Measurements from ENCODE around the gene GLB1L3.

GLB1L3 gene

GRCh38 chr11:134288486-134288885 is 12.3 kb downstream of the GLB1L3 start:
- TF ChIP-seq, protein P1, sequence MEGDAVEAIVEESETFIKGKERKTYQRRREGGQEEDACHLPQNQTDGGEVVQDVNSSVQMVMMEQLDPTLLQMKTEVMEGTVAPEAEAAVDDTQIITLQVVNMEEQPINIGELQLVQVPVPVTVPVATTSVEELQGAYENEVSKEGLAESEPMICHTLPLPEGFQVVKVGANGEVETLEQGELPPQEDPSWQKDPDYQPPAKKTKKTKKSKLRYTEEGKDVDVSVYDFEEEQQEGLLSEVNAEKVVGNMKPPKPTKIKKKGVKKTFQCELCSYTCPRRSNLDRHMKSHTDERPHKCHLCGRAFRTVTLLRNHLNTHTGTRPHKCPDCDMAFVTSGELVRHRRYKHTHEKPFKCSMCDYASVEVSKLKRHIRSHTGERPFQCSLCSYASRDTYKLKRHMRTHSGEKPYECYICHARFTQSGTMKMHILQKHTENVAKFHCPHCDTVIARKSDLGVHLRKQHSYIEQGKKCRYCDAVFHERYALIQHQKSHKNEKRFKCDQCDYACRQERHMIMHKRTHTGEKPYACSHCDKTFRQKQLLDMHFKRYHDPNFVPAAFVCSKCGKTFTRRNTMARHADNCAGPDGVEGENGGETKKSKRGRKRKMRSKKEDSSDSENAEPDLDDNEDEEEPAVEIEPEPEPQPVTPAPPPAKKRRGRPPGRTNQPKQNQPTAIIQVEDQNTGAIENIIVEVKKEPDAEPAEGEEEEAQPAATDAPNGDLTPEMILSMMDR (IDR thresholded peaks at IDR 0.05) = no peak
- Mint-ChIP-seq H3K4me1 (peaks cover 33% of the 10 kb centered on the region), H3K27me3 (ENCODE audit: low read depth, poor library complexity) (peaks cover 12% of the 10 kb centered on the region), H3K9me3 (no peaks in the 10 kb centered on the region), H3K27ac (no peak overlapping the region), H3K36me3 (ENCODE audit: low read depth) (no peaks in the 10 kb centered on the region), H3K4me3 (no peak overlapping the region)
- DNase-seq = no peak

GRCh38 chr11:134289167-134289566 is 13.0 kb downstream of the GLB1L3 start:
- Mint-ChIP-seq H3K36me3 (ENCODE audit: low read depth) (no peaks in the 10 kb centered on the region), H3K27me3 (ENCODE audit: low read depth, poor library complexity) (peaks cover 13% of the 10 kb centered on the region), H3K4me1 (peaks cover 33% of the 10 kb centered on the region), H3K4me3 (no peak overlapping the region), H3K9me3 (no peaks in the 10 kb centered on the region), H3K27ac (no peak overlapping the region)
- DNase-seq = no peak
- TF ChIP-seq, protein P1 (IDR thresholded peaks at IDR 0.05) = no peak

- peak; percentile 47 for DNase-seq
- TF ChIP-seq, protein P1 (IDR thresholded peaks at IDR 0.05) = no peak
- H3K27me3 Mint-ChIP-seq (ENCODE audit: low read depth, poor library complexity) = peaks cover 13% of the 10 kb centered on the region
- H3K36me3 Mint-ChIP-seq (ENCODE audit: low read depth) = no peaks in the 10 kb centered on the region
- H3K4me1 Mint-ChIP-seq = peaks cover 33% of the 10 kb centered on the region
- H3K9me3 Mint-ChIP-seq = no peaks in the 10 kb centered on the region
- H3K4me3 Mint-ChIP-seq = no peak overlapping the region
- peak overlapping the region; percentile 76 for H3K27ac Mint-ChIP-seq
Measured at GRCh38 chr11:134289789-134290188, 13.6 kb downstream of the GLB1L3 start.

DNA sequence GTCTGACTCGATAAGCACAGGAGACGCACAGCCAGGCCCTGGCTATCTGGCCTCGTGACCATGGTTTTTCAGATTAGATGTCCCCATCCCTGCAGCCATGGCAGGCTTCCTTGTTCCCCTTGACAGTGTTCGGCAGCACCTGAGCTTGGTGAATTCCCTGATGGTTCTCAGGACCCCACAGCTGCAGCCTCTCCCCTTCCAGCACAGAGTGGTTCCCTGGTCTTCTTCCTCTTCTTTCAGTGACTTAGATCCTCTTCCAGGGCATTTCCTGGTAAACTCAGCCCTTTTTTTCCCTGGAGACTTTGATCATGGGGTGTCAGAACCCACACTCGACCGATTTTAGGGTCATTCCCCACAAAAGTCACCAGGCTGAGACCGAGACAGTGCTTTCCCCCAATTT is 14.5 kb downstream of the GLB1L3 start:
- Mint-ChIP-seq H3K36me3 (ENCODE audit: low read depth) (no peaks in the 10 kb centered on the region), H3K27ac (no peak overlapping the region), H3K4me1 (peaks cover 33% of the 10 kb centered on the region), H3K9me3 (no peaks in the 10 kb centered on the region), H3K27me3 (ENCODE audit: low read depth, poor library complexity) (peaks cover 13% of the 10 kb centered on the region), H3K4me3 (no peak overlapping the region)
- DNase-seq = no peak
- TF ChIP-seq, protein P1 (IDR thresholded peaks at IDR 0.05) = no peak

DNA sequence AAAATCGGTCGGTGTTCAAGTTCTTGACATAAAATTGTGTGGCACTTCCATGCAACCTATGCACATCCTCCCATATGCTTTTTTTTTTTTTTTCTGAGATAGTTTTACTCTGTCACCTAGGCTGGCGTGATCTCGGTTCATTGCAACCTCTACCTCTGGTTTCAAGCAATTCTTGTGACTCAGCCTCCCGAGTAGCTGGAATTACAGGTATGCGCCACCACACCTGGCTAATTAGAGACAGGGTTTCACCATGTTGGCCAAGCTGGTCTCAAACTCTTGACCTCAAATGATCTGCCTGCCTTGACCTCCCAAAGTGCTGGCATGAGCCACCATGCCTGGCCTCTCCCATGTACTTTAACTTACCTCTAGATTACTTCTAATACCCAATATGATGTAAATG is 15.0 kb downstream of the GLB1L3 start:
- H3K9me3 Mint-ChIP-seq = no peaks in the 10 kb centered on the region
- H3K4me1 Mint-ChIP-seq = peaks cover 33% of the 10 kb centered on the region
- no peak overlapping the region for H3K27ac Mint-ChIP-seq
- TF ChIP-seq, protein P1 (IDR thresholded peaks at IDR 0.05) = no peak
- H3K27me3 Mint-ChIP-seq (ENCODE audit: low read depth, poor library complexity) = peaks cover 9% of the 10 kb centered on the region
- DNase-seq = no peak
- no peaks in the 10 kb centered on the region for H3K36me3 Mint-ChIP-seq (ENCODE audit: low read depth)
- no peak overlapping the region for H3K4me3 Mint-ChIP-seq

- H3K36me3 Mint-ChIP-seq (ENCODE audit: low read depth) = no peaks in the 10 kb centered on the region
- H3K4me1 Mint-ChIP-seq = peaks cover 29% of the 10 kb centered on the region
- TF ChIP-seq, protein P1 (IDR thresholded peaks at IDR 0.05) = no peak
- H3K27ac Mint-ChIP-seq = no peak overlapping the region
- no peak overlapping the region for H3K4me3 Mint-ChIP-seq
- H3K9me3 Mint-ChIP-seq = no peaks in the 10 kb centered on the region
- DNase-seq = no peak
- H3K27me3 Mint-ChIP-seq (ENCODE audit: low read depth, poor library complexity) = peaks cover 4% of the 10 kb centered on the region
Measured at GRCh38 chr11:134292661-134293060, 16.5 kb downstream of the GLB1L3 start.
